HTR-8/SVneo (cell line): ENCODE measurements around the gene CFAP300.

ENCODE experiments used
- DNase-seq: peaks from one replicate; pipeline ENCODE4 v3.0.0; 2011; ENCODE audit warnings: low spot score, mixed read lengths; ENCODE audit not compliant: insufficient read length
- FAIRE-seq: peaks from 2 replicates; lab custom pipeline; 2011; peaks lifted over from hg19 to GRCh38; lab: Jason Lieb, UNC

CFAP300 gene

GRCh38 chr11:102119997-102120396 lies 72.8 kb downstream of the CFAP300 start:
- DNase-seq = no peak
- FAIRE-seq = peak; percentile 65

DNA sequence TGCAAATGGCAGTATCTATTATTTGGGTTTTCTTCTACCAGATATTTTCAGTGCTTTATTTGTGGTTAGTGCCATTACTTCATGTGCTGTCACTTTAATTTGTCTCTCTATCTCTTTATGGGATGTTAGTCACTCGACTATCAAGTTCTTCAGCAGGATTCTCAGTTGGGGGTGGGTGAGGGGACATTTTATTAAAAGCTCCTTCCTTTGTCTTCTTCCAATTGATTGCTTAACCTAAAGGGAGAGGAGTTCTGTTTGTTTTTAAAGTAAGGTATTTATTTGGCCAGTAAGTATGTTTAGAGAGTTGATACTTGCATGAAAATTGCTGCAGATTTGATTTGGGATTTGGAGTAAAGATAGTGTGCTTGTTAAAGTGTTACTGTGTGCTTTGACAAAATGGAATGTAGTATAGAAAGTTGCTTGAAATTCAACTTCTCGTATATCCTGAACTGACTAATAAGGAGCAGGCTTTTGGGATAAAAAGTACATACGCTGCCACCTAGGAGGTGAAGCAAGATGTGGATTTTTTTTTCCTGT lies 73.3 kb downstream of the CFAP300 start:
- DNase-seq (no peak), FAIRE-seq (peak; percentile 52)

- FAIRE-seq (peak; percentile 79), DNase-seq (no peak)
These were observed 74.1 kb downstream of the CFAP300 start for GRCh38 chr11:102121329-102121728.
